ENCODE measurements around the gene CYLD. TPM values are rescaled to one million over a fixed set of nuclear protein-coding genes. Genes with fewer than 3 reads are reported as not detected.

CYLD gene
- total RNA-seq, 2 donors from 2014 or later: 16.5 to 27.5 TPM

DNA sequence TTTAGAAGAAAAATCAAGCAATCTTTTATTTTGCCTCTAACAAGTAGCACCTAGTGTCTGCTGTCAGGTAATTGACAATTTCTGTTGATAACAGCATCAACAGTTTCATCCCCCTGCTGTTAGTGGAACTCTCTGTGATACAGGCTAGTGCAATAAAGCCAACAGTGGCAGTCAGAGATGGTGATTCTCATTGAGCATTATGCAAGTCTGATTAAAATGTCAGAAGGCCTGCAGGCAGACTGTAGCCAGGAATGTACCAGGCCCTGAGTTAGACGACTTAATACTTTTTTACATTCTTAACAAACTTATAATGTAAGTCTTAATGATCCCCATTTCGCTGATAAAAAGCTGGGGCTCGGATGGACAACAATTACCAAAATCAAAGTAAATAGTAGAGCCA lies 14.6 kb downstream of the CYLD start:
- Histone ChIP-seq H3K36me3 (replicated peaks in 1 of 2; ENCODE audit: insufficient read depth in 1 of 2, low read depth in 2 of 2) (peaks cover 0 to 4% of the 10 kb centered on the region in 2 donors), H3K27ac (no peak overlapping the region), H3K9me3 (no peaks in the 10 kb centered on the region), H3K4me1 (no peaks in the 10 kb centered on the region), H3K4me3 (no peak overlapping the region), H3K27me3 (no peaks in the 10 kb centered on the region)
- WGBS, 2 donors: 63 to 65% methylated on average over 3 of the region's 3 CpGs
- intact Hi-C loops (cut with DNase I): no loop called here
- TF ChIP-seq, protein P1, sequence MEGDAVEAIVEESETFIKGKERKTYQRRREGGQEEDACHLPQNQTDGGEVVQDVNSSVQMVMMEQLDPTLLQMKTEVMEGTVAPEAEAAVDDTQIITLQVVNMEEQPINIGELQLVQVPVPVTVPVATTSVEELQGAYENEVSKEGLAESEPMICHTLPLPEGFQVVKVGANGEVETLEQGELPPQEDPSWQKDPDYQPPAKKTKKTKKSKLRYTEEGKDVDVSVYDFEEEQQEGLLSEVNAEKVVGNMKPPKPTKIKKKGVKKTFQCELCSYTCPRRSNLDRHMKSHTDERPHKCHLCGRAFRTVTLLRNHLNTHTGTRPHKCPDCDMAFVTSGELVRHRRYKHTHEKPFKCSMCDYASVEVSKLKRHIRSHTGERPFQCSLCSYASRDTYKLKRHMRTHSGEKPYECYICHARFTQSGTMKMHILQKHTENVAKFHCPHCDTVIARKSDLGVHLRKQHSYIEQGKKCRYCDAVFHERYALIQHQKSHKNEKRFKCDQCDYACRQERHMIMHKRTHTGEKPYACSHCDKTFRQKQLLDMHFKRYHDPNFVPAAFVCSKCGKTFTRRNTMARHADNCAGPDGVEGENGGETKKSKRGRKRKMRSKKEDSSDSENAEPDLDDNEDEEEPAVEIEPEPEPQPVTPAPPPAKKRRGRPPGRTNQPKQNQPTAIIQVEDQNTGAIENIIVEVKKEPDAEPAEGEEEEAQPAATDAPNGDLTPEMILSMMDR (IDR thresholded peaks at IDR 0.05): no peak
- TF ChIP-seq POLR2A (IDR thresholded peaks at IDR 0.05): no peak
- ATAC-seq (no peak), DNase-seq (no peak)

GRCh38 chr16:50761267-50761666 lies 19.4 kb downstream of the CYLD start:
- Histone ChIP-seq H3K4me3 (no peak overlapping the region), H3K4me1 (no peaks in the 10 kb centered on the region), H3K9me3 (peaks cover 0 to 3% (median 0%) of the 10 kb centered on the region in 3 donors), H3K27ac (no peak overlapping the region), H3K36me3 (replicated peaks in 1 of 2; ENCODE audit: insufficient read depth in 1 of 2, low read depth in 2 of 2) (peaks cover 0 to 2% of the 10 kb centered on the region in 2 donors), H3K27me3 (no peaks in the 10 kb centered on the region)
- no peak for ATAC-seq
- 63 to 88% methylated on average over 1 of the region's 1 CpG for WGBS, 2 donors
- no peak for DNase-seq
- TF ChIP-seq, protein P1 (IDR thresholded peaks at IDR 0.05): no peak
- intact Hi-C loops (cut with DNase I): no loop called here

DNA sequence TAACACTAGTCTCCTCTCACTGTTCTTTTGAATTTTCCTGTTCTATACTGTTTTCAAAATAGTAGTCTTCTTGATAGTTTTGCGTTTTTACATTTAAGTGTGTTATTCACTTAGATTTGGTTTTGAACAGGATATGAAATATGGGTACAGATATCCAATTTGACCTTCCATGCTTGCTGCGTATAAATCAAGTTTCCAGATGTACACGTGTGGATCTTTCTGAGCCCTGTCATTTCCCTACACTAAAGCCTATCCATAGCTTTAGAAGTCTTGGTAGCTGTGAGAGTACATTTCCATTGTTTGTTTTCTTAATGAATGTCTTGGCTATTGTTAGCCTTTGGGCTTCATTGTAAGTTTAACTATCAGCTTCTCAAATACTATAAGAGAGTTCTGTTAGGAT lies 20.4 kb downstream of the CYLD start:
- DNase-seq: no peak
- Histone ChIP-seq H3K36me3 (replicated peaks in 1 of 2; ENCODE audit: insufficient read depth in 1 of 2, low read depth in 2 of 2) (peaks cover 0 to 5% of the 10 kb centered on the region in 2 donors), H3K4me3 (no peak overlapping the region), H3K9me3 (peaks cover 0 to 3% (median 0%) of the 10 kb centered on the region in 3 donors), H3K27ac (no peak overlapping the region), H3K27me3 (no peaks in the 10 kb centered on the region), H3K4me1 (no peaks in the 10 kb centered on the region)
- intact Hi-C loops (cut with DNase I): no loop called here
- 76 to 85% methylated on average over 3 of the region's 3 CpGs for WGBS, 2 donors
- no peak for ATAC-seq
- TF ChIP-seq, protein P1 (IDR thresholded peaks at IDR 0.05): no peak
- TF ChIP-seq POLR2A (IDR thresholded peaks at IDR 0.05): no peak

DNA sequence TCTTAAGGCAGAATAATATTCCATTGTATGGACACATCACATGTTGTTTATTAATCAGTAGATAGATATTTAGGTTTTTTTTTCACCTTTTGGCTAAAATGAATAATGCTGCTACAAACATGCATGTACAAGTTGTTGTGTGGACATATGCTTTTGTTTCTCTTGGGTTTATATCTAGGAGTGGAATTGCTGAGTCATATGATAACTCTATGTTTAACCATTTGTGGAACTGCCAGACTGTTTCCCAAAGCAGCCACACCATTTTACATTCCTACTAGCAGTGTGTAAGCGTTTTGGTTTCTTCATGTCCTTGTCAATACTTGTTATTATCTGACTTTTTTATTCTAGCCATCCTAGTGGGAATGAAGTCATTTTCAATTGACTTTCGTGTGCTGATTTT lies 21.3 kb downstream of the CYLD start:
- no peak for DNase-seq
- no peaks in the 10 kb centered on the region for H3K27me3 ChIP-seq
- H3K4me3 ChIP-seq: no peak overlapping the region
- ATAC-seq: no peak
- H3K36me3 ChIP-seq (replicated peaks in 1 of 2; ENCODE audit: insufficient read depth in 1 of 2, low read depth in 2 of 2): peaks cover 0 to 4% of the 10 kb centered on the region in 2 donors
- TF ChIP-seq, protein P1 (IDR thresholded peaks at IDR 0.05): no peak
- TF ChIP-seq POLR2A (IDR thresholded peaks at IDR 0.05): no peak
- WGBS, 2 donors: 86 to 97% methylated on average over 2 of the region's 2 CpGs
- H3K27ac ChIP-seq: no peak overlapping the region
- H3K4me1 ChIP-seq: no peaks in the 10 kb centered on the region
- H3K9me3 ChIP-seq: peaks cover 0 to 3% (median 0%) of the 10 kb centered on the region in 3 donors
- intact Hi-C loops (cut with DNase I): no loop called here

GRCh38 chr16:50765260-50765659 lies 23.4 kb downstream of the CYLD start:
- H3K9me3 ChIP-seq: peaks cover 0 to 3% (median 0%) of the 10 kb centered on the region in 3 donors
- H3K36me3 ChIP-seq (replicated peaks in 1 of 2; ENCODE audit: insufficient read depth in 1 of 2, low read depth in 2 of 2): peaks cover 0 to 4% of the 10 kb centered on the region in 2 donors
- H3K4me3 ChIP-seq: no peak overlapping the region
- DNase-seq (no peak), ATAC-seq (no peak)
- no peak for TF ChIP-seq POLR2A (IDR thresholded peaks at IDR 0.05)
- TF ChIP-seq, protein P1 (IDR thresholded peaks at IDR 0.05): no peak
- no peaks in the 10 kb centered on the region for H3K27me3 ChIP-seq
- intact Hi-C loops (cut with DNase I): no loop called here
- H3K4me1 ChIP-seq: no peaks in the 10 kb centered on the region
- no peak overlapping the region for H3K27ac ChIP-seq
- WGBS, 2 donors: 72 to 77% methylated on average over 1 of the region's 1 CpG
